ENCODE data around the gene NOL4L.
"Not testable (repeated sequence)": the region's sequence is repeated elsewhere in the genome, so short reads cannot be mapped to it uniquely, and the experiment has no call there.

The NOL4L gene

DNA sequence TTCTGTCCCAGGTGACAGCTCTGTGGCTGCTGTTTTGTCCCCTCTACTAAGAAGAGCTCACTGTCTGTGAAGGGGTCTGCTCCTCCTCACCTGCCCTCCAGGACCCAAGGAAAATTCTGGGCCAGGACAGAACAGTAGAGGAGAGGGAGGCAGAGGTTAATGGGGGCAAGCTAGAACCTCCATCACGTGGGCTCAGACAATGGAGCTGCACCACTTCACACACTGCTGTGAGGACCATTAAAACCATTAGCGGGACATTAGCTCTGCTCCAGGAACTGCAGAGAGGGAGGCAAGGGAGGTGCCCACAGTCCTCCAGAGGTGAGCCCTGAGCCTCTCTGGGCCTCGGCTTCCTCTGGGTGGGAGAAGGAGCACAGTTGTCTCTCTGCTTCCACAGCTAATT is 78.4 kb downstream of the NOL4L start:
- no peak for DNase-seq

DNA sequence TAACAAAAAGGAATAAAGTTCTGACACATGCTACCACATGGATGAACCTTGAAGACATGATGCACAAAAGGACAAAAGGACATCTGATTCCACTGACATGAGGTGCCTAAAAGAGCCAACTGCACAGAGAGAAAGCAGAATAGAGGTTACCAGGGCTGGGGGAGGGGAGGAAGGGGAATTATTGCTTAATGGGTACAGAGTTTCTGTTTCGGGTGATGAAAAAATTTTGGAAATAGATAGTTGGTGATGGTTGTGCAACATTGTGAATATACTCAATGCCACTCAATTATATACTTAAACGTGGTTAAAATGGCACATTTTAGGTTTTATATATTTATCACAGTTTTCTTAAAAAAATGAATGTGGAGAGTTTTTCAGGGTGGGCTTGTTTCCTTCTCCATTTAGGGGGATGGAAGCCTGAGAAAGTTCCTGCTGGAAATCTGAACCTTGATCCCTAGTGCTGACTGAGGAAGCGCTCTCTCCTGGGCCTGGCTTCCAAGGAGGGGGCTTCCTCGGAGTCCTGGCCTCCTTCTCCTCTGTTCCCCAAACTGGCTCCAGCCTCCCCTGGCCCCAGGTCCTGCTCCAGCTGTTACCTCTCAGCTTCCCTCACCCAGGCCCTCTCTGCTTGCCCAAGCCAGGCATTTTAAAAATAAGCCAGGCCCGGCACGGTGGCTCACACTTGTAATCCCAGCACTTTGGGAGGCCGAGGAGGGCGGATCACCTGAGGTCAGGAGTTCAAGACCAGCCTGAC is 79.2 kb downstream of the NOL4L start:
- no peak for DNase-seq

DNA sequence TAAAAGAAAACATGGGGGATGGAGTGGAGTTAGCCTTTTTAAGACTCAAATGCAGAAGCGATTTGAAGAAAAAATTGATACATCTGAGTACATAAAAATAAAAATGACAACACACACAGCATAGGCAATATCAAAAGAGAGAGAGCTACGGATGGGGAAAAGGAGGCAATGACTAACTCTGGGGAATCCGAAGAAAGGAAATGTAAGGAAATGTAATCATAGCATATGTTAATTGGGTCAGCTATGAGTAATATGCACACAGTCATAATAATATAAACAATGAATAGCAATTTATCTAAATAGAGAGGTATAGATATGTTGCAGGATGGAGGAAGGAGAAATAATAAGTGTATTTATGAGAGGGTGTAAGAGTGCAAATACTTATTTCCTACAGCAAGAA is 83.4 kb downstream of the NOL4L start:
- DNase-seq = no peak

DNA sequence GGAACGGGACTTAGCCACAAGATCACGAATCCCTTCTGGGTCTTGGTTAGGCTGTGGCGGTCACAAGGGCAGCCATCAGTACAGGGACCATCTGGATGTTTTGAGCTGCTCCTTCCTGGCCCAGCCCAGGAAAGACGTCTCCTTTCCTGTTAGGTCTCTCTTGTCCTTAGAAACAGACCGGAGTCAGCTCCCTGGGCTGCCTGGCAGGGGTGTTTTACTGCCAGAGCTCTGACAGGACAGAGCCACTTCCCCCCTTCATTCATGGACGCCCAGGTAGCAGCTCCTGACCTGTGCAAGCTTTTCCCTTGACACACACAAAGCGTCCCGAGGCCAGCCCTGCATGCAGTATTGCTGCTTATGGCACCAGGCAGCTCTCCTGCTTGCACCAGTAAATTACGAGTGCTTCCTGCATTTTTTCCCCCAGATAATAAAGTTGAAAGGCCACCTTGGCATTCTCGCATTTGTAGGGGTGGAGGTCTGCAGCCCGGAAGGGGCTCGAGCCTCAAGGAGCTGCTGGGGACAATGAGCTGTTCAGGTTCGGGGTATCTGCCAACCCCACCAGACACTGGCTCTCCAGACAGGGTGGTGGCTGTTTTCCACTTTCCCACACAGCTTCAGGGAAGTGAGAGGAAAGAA is 87.4 kb downstream of the NOL4L start:
- DNase-seq = no peak

DNA sequence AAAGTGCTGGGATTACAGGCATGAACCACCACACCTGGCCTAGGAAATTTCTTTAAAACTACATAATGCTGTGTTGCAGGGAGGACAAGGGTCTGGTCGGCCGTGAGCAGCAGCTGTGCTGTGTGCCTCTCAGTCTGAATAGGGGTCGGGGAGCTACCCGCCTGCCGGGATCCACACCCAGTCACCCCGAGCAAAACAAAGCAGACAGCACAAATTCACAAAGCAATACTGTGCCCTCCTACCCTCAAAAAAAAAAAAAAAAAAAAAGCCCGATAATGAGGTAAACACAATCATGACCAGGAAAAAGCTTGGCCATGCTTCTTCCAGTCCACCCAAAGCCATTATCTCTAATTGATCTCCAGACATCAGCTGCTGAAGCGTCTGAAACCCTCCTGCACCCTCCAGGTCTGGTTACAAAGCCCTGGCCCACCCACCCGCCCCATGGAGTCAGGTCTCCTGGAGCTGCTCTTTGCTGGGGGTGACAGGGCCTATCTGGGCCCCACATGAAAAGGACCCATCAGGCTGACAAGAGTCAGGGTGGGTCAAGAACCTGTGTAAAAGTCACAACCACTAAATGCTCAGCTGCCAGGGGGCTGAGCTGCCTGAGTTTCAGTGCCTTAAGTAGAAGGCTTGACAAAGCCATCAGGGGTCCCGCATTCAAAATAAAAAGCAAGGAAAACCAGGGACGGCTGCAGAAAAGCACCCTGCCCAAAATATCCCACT is 88.2 kb downstream of the NOL4L start:
- DNase-seq = no peak

DNA sequence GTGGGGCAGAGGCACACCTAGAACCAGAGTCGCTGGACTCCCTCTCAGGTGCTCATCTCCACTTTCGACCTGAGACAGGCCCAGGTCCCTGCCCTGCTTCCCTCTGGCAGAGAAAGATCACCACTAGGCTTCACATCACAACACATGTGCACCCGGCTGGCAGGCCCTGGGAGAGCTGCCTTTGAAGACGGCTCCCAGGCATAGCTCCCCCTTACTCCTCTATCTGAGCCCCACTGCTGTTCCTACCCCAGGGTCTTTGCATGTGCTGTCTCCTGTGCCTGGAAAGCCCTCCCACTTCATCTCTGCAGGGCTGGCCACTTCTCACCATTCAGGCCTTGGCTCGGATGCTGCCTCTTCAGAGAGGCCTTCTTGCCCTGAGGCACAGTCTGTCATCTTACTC is 89.2 kb downstream of the NOL4L start:
- no peak for DNase-seq

DNA sequence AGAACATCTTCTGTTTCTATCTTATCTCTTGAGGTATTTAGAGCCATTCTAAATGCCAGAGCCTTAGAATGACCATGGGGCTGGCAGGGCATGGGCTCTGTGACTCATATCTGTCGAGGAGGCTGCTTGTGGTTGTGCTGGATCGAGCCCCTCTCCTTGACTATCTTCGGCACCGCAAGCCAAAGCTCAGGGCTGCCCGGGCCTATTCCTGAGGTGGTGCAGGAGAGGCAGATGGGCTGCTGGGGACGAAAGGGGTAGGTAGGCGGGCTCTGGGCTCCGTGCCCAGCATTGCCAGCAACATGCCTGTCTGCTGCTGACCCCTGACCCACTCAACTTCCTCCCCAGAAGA is 89.9 kb downstream of the NOL4L start:
- DNase-seq = no peak

DNA sequence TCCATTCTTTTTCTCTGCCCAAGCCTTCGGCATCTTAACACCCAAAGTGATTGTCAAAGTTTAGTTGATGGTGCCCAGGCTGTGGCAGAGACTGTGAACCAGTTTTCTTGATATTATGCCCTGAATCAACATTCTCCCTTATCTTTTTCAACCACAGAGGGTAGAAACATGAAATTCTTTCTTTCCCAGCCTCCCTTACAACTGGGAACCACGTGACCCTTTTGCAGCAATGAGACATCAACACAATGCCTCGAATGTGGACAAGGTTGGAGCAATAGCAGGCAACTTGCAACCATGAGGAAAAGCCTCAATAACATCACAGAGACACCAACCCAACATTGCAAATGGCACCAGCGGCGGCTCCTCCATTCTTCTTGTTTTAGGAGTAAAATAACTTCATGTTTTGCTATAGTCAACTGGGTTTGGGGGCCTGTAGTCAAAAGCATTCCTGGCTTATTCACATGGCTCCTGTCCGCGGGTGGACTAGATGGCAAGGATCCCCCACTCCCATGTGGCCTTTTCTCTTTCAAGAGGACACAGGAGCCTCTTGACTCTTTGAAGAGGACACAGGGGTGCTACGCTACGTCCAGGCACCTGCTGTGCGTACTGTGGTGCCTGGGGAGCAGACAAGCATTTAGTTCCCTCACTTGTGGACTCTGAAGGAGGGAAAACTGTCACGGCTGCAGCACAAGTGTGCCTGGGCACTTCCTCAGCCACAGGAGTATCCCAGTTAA is 90.5 kb downstream of the NOL4L start:
- DNase-seq = no peak

DNA sequence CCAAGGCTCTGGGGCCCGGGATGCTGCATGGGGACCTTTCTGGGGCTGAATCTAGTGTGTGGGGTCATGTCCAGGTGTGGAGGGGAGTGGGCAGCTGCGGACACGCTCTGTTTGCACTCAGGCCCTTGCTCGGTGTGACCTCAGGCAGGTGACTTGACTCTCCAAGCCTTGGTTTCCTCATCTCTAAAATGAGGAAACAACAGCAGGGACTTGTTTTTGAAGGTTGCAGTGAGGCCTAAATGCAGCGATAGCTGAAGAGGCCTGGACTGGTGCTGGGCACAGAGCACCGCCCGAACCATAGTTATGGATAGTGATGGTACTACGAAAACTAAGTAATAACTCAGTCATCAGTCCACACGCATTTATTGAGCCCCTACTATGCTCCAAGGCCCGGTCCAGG is 91.8 kb downstream of the NOL4L start:
- DNase-seq = no peak

DNA sequence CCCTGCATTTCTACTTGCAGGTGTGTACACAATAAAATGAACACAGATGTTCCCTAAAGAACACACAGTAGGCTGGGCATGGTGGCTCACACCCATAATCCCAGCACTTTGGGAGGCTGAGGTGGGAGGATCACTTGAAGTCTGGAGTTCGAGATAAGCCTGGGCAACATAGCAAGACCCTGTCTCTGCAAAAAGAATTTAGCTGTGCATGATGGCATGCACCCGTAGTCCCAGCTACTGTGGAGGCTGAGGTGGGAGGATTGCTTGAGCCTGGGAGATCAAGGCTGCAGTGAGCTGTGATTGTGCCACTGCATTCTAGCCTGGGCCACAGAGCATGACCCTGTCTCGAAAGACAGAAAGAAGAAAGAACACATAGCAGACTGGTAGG is 93.4 kb downstream of the NOL4L start:
- DNase-seq = not testable (repeated sequence)

DNA sequence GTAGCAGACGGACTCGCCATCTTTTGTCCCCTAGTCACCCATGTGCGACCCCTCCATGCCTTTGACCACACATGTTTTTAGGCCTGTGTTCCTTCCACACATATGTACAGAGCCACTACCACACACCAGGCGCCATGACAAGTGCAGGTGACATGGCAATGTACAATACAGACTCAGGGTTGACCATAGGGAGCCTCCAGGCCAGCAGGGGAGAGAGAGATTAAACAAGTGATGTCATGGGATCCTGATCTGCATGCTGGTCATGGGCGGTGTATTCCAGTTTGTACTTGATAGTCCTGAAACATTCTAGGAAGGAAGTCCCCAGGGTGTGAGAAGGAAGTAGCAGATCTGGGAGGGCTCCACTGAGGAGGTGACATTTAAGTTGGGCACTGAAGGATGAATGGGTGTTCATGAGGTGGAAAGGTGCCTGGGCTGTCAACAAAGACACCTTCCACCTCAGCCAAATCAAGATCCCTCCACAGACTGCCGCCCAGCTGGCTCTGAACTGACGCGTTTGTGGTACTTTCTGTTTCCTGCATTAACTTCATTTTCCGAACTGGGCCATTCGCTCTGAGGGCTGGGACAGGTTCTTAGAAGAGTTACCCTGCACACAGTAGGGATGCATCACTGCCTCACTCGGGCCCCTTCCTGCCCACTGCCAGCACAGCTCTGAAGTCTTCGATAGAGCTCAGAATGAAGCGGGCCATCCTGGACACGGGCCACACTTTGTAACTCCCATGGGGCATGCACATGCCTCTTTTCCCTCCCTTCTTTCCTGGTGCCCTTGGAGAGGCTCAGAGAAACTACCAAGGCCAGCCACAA is 94.0 kb downstream of the NOL4L start:
- no peak for DNase-seq

DNA sequence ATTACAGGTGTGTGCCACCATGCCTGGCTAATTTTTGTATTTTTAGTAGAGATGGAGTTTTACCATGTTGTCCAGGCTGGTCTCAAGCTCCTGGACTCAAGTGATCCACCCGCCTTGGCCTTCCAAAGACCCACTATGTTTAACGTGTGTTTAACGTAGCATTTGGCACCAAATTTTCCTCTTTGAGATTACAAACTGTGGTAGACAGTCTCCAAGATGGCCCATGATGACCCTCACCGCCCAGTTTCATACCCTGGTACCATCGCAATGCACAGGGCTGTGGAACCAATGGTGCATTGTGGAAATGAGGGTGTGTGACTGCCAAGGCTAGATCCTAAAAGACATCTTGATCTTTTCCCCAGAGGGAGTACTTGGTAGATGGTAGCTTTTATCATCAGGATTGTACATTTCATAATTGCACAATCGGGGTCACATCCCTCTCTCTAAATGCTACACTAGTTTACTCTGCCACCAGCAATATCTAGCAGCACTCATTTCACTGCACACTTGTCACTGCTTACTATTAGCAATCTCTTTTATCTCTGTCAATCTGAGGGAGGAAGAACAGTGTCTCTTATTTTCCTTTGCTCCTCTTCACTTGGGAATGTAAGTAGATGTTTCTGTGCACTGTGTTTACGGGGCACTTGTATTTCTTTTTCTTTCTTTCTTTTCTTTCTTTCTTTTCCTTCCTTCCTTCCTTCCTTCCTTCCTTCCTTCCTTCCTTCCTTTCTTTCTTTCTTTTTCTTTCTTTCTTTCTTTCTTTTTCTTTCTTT is 96.9 kb downstream of the NOL4L start:
- DNase-seq = no peak

DNA sequence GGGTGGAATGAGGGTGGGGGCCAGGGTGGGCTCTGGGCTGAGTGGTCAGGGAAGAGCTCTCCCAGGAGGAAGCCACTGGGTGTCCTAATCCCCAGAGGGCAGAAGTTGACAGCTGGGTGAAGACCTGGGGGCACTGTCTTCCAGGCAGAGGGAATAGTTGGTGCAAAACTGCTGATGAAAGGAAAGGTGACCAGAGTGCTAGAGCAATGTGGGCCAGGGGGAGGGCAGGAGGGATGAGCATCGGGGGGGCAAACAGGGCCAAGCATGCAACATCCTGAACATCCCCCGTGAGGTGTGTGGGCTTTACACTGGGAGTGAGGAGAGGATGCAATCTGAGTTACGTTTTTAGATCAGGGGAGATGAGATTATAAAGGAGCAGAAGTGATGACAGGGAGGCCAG is 97.8 kb downstream of the NOL4L start:
- no peak for DNase-seq

DNA sequence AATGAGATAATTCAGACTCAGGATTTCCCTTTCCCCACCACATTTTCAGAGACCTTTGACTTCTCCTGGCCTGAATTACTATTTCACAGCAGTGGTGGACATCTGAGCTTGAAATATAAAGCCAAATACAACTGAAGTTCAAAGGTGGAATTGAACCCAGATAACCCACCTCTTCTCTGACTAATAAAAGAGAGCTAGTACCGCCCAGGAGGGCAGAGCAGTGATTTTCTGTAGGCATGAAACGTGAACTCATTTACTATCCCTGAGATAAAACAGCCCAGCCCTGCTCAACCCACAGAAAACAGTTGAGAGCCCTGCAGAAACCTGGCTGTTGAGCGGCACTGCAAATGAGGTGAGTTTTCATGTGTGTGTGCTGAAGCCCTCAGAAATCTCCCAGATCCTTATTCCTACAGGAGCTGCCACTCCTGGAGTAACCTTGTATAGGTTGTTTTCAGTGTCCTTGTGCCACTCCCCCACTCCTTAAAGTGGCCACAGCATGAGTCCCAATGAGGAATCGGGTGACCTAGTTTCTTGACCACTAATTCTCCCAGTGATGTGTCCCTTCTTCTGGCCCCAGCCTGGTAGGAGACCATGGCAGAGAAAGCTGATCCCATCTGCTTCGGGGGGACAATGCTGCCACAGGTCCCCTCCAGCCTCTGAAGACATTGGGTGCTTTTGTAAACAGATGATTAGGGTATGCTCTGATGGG is 99.2 kb downstream of the NOL4L start:
- no peak for DNase-seq

DNA sequence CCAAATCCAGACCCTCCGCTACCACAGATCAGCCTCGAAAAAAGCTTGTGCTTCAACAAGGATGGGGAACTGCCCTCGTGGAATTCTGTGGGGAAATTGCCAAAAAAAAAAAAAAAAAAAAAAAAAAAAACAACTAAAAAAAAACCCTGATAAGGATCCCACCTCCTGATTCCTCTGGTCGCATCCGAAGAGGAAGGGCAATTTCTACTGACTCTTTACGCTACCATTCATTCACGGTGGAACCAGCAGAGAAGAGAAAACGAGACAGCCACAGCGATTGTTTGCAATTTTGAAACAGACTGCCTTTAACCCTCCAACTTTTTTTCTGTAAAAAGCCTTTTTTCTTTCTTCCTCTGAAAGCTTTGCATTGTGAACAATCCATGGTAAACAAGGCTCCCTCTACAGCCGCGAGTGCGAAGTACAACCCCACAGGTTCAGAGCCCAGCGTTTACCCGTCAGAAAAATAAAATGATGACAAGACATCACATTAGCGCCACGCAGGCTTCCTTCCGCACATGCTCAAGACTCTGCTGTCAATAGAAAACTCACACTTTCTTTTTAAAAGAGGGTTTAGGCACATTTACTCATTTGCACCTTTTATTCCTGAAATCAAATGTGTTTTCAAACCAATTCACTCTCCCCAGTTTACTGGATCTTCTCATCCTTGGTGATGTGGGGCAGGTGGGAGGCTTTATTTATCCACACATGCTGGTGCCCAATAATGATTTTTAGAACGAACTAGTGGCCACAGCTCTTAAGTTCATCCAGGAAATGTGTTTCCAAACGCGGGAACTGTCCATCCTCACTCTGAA is 100.0 kb downstream of the NOL4L start:
- DNase-seq = peak; percentile 87

DNA sequence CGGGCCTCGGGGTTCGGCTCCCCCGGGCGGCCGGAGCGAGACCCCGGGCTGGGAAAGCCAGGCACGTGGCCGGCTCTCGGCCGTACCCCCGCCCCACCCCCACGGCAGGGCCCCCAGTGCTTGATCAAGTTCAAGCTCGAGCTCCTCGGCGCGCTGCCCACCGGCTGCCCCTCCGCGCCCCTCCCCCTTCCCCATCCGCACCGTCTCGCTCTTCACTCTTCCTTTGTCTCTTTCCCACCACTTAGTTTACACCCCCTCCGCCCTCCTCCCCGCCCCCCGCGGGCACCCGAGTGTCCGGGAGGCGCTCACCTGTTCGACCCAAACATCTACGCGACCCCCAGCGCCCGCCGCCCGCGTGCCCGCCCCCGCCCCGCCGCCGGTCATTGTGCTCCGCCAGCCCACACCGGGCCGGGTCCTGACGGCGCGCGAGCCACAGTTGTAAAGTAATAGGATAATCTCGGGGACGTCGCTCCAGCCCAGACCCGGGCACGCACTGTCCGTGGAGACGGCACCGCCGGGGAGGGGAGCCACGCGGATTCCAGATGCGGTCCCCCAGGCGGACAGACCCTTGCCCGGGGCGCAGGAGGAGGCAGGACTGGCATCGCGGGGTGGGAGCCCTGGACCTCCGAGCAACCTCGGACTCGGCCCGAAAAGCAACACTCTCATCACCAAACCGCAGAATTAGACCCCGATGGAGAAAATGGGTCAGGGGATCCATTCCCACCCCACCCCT is 100.7 kb downstream of the NOL4L start:
- DNase-seq = no peak

DNA sequence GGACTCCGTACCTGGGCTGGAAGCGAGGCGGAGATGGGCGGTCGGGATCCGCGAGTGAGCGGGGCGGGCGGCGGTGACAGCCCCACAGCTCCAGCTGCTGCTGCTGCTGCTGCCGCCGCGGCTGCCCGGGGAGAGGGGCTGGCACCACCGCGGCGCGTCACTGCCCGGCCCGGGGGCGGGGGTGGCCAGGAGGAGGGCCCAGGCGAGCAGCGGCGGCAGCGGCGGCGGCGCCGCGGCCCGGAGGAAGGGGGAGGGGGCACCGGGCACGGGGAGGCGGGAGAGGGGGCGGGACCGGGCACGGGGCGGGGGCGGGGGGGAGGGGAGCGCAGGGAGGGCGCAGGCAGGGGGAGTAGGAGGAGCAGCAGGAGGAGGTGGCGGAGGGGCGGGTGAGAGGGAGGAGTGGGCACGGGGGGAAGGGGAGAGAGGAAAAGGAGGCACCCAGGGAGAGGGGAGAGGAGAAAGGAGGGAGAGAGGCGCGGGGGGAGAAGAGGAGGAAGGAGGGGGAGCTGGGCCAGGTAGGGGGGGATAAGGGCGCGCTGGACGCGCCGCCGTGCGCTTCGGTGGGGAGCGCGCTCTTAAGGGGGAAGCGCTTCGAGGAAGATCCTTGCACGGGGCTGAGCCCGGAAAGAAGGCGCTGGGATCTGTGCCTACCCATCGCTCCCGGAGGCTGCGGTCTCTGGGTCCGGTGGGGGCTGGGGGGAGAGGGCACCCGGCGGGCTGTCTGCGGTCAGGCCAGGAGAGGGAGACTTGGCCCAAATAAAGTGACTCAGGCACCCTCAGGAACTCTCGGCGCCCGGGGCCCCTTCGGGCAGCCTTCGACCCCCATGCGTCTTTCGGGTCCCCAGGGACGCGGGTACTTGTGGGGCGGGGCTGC is 101.5 kb downstream of the NOL4L start:
- peak; percentile 40 for DNase-seq

DNA sequence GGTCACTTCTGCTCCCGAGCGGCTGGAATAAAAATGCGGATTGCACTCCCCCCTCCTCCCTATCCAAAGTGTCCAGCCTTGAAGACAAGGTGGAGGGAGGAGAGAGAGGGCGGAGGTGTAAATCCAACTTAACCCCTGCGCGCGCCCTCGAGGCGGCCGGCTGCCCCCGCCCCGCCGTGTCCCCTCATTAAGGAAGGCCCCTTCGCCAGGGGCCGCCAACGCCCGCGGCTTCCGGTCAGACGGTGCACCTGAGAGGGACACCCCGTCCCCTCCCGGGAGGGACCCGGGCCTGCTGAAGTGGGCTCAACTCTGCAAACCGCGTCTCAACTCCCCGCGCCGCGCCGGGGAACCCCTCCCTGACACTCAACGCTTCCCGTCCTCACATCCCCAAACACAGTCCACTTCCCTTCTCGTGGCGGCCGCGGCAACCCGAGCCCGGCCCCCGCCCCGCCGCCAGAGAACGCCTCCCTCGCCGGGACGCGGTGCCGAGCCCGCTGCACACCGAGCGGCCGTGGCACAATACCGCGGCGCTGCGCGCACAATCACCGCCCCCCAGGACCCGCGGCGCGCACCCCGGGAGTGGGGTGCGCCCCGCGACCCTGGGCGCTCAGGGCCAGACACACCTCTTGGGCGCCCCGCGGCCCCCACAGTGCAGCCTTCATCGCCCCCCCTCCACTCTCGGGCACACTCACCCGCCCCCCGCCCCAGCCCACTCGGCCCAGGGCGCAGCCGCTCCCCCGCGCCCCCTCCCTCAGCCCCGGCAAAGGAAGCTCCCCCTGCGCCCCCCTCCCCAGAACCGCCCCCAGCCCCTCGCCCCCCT is 102.5 kb downstream of the NOL4L start:
- peak; percentile 15 for DNase-seq

Measured in activated CD4-positive, alpha-beta T cell treated with anti-CD3 and anti-CD28 coated beads, Interleukin-10, Interleukin-2, amounts not matched to agents 100 ng/mL and 50 ng/mL, durations not matched to agents 16 hours and 8 hours (primary cell).